Type B pancreatic cell (in vitro differentiated cells): ENCODE results near the gene PCDHGA3. TPM values are rescaled to one million over a fixed set of nuclear protein-coding genes. Genes with fewer than 3 reads are reported as not detected.
A peak's percentile ranks its signal among the peaks of the same experiment; 100 is the strongest.
"Not testable (repeated sequence)": the region's sequence is repeated elsewhere in the genome, so short reads cannot be mapped to it uniquely, and the experiment has no call there.

Experiments
- DNase-seq: peaks from one replicate; pipeline ENCODE4 v3.0.0; 2021; ENCODE audit warnings: mixed read lengths; ENCODE audit not compliant: unreplicated experiment; ENCODE audit errors: extremely low spot score
- H3K27ac Mint-ChIP-seq: 2 replicates; pipeline ENCODE4 v1.8.0; 2021; ENCODE audit warnings: mild to moderate bottlenecking, mixed read lengths
- H3K27me3 Mint-ChIP-seq: 2 replicates; pipeline ENCODE4 v1.8.0; 2021; ENCODE audit warnings: mixed read lengths
- H3K36me3 Mint-ChIP-seq: 2 replicates; pipeline ENCODE4 v1.8.0; 2021; ENCODE audit warnings: mixed read lengths
- H3K4me1 Mint-ChIP-seq: one replicate; pipeline ENCODE4 v1.8.0; 2021; ENCODE audit warnings: mixed read lengths; ENCODE audit not compliant: unreplicated experiment
- H3K4me3 Mint-ChIP-seq: 2 replicates; pipeline ENCODE4 v1.8.0; 2021; ENCODE audit warnings: mild to moderate bottlenecking, mixed read lengths
- H3K9me3 Mint-ChIP-seq: 2 replicates; pipeline ENCODE4 v1.8.0; 2021; ENCODE audit warnings: mixed read lengths
- long read RNA-seq: library from polyadenylated mRNA; unstranded; transcript quantifications from one replicate; pipeline ENCODE4 v2.0.0, GENCODE V29; 2020
- total RNA-seq: library from RNA; stranded (reverse); gene quantifications from 2 replicates; pipeline ENCODE4 v1.2.1, GENCODE V29; 2021; ENCODE audit warnings: low replicate concordance
- TF ChIP-seq, protein P1 (sequence below): fragments of 200-600 bp; sonication (generic); conservative IDR thresholded peaks from 2 replicates; pipeline ENCODE4 v1.5.0; 2021; ENCODE audit warnings: antibody characterized with exemption, mild to moderate bottlenecking

PCDHGA3 gene
- total RNA-seq, result 0.27 and 2.3 TPM in 2 replicates
- long read RNA-seq, partial matches to known transcripts, result 0 of 1 reads
- long read RNA-seq, other reads (novel, unspliced or antisense), result 0 of 1 reads

DNA sequence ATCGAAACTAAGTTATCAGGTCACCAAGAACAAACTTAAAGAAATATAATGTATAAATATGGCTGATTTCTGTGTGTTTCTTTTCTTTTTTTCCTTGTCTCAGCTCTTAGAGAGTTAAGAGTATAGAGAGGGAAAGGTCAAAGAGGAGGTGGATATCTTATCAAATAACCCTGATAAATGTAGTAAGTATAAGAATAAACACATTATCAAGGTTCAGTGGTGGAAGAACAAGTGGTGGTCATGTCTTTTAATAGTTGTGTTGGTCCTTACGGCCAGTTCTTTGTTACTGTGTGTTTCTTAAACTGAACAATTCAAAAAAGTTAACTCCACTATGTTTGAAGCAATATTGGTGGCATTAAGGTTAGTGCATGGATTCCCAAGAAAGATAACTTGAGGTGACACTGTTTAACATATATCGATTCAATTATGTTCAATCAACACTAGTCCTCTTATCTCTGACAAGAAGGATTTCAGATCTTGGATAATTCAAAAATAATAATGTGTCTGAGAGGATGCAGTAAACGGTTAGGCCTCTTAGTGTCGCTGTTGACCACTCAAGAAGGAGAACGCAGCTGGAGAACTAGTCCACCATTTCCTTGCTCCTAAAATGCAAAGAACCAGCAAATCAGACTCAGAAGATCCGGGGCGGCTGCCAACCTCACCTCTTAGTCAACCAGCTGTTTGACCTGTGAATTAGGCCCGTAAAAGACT lies at the start of gene PCDHGA3:
Gene PCDHGA3 (plus strand): TSS at position 588 of the 711 bp plus-strand sequence. CDS start 205 bp downstream, outside the sequence.
- Mint-ChIP-seq H3K9me3 (peaks cover 16% of the 10 kb centered on the region), H3K27ac (no peak within 1 kb of the TSS), H3K27me3 (no peaks in the 10 kb centered on the region), H3K36me3 (no peaks in the 10 kb centered on the region), H3K4me1 (no peaks in the 10 kb centered on the region), H3K4me3 (peak within 1 kb of the TSS; percentile 84)
- TF ChIP-seq, protein P1, sequence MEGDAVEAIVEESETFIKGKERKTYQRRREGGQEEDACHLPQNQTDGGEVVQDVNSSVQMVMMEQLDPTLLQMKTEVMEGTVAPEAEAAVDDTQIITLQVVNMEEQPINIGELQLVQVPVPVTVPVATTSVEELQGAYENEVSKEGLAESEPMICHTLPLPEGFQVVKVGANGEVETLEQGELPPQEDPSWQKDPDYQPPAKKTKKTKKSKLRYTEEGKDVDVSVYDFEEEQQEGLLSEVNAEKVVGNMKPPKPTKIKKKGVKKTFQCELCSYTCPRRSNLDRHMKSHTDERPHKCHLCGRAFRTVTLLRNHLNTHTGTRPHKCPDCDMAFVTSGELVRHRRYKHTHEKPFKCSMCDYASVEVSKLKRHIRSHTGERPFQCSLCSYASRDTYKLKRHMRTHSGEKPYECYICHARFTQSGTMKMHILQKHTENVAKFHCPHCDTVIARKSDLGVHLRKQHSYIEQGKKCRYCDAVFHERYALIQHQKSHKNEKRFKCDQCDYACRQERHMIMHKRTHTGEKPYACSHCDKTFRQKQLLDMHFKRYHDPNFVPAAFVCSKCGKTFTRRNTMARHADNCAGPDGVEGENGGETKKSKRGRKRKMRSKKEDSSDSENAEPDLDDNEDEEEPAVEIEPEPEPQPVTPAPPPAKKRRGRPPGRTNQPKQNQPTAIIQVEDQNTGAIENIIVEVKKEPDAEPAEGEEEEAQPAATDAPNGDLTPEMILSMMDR, result peak; percentile 39
- no peak for DNase-seq

DNA sequence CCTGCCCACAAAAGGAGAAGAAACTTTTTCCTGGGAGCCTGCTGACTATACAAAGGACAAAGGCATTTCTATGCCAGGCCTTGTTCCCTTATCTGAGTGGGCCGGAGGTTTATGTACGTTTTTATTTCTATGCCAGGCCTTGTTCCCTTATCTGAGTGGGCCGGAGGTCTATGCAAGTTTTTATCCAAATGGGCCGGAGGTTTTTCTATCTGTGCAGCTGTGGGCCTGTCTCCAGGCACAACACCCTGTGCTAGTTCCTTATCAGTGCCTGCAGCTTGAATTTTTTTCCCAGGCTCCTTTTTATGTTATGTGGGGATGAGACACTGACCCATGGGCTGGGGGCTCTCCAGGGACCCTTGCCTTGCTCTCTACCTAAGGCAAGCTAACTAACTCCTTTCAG lies 45.3 kb upstream of the PCDHGA3 start:
- DNase-seq, result no peak
- H3K36me3 Mint-ChIP-seq, result peaks cover 21% of the 10 kb centered on the region
- H3K27me3 Mint-ChIP-seq, result no peaks in the 10 kb centered on the region
- H3K4me1 Mint-ChIP-seq, result no peaks in the 10 kb centered on the region
- peaks cover 16% of the 10 kb centered on the region for H3K9me3 Mint-ChIP-seq
- TF ChIP-seq, protein P1, result no peak
- H3K27ac Mint-ChIP-seq, result no peak overlapping the region
- H3K4me3 Mint-ChIP-seq, result no peak overlapping the region

DNA sequence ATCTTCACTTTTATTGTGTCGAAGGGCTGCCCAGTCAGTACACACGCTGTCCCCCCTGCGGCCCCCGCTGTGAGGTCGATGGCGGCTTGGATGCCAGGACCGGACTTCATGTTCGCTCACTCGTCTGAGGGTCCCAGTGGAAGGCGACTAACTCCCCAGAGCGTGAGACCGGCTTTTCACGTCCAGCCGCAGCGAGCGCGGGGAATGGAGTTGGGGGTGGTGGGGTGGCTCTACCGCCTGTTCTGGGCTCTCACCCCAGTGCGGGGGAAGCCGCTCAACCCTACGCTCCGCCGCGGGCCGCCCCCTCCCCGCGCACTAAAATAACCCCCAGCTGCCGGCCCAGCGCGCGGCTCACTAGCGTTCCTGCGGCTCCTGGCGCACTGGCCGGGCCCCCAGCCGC lies 39.9 kb upstream of the PCDHGA3 start, which contains the start of gene SLC25A2:
Gene SLC25A2 (minus strand): TSS at position 294 of the 400 bp plus-strand sequence. CDS start 184 bp downstream, at position 110.
- Mint-ChIP-seq H3K36me3 (peaks cover 16% of the 10 kb centered on the region), H3K27ac (no peak within 1 kb of the TSS), H3K4me3 (no peak within 1 kb of the TSS), H3K27me3 (no peaks in the 10 kb centered on the region), H3K4me1 (no peaks in the 10 kb centered on the region), H3K9me3 (peaks cover 7% of the 10 kb centered on the region)
- DNase-seq, result no peak
- TF ChIP-seq, protein P1, result no peak

DNA sequence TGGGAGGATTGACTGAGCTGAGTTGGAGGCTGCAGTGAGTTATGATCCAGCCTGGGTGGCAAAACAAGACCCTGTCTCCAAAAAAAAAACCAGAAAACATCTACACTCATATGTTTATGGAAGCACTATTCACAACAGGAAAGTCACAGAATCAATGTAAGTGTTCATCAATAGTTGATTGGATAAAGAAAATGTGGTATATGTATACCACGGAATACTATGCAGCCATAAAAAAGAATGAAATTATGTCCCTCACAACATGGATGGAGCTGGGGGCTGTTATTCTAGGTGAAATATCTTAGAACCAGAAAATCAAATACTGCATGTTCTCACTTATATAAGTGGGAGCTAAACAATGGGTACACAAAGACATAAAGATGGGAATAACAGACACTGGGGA lies 37.0 kb upstream of the PCDHGA3 start:
- TF ChIP-seq, protein P1, result no peak
- Mint-ChIP-seq H3K27ac (no peak overlapping the region), H3K36me3 (peaks cover 23% of the 10 kb centered on the region), H3K27me3 (no peaks in the 10 kb centered on the region), H3K4me3 (no peak overlapping the region), H3K4me1 (no peaks in the 10 kb centered on the region), H3K9me3 (peaks cover 15% of the 10 kb centered on the region)
- DNase-seq, result no peak

DNA sequence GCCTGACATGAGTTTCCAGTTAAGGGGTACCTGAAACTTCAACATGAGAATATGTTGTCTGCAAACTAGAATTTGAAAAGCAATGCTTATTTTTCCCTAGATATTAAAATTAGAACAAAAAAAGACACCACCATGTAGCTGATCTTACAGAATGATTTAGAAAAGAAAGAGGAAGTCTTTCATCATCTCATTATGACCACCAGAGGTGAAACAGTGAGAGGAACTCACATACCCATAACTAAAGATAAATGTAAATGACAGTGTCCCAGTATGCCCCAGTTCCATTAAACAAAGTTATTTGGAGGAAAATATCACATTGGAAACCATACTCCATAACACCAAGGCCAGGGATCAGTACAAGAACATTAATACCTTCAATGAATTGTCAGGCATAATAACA lies 29.9 kb upstream of the PCDHGA3 start:
- Mint-ChIP-seq H3K4me1 (no peaks in the 10 kb centered on the region), H3K4me3 (no peak overlapping the region), H3K27ac (no peak overlapping the region), H3K9me3 (peaks cover 42% of the 10 kb centered on the region), H3K36me3 (peaks cover 60% of the 10 kb centered on the region), H3K27me3 (no peaks in the 10 kb centered on the region)
- no peak for DNase-seq
- TF ChIP-seq, protein P1, result no peak

DNA sequence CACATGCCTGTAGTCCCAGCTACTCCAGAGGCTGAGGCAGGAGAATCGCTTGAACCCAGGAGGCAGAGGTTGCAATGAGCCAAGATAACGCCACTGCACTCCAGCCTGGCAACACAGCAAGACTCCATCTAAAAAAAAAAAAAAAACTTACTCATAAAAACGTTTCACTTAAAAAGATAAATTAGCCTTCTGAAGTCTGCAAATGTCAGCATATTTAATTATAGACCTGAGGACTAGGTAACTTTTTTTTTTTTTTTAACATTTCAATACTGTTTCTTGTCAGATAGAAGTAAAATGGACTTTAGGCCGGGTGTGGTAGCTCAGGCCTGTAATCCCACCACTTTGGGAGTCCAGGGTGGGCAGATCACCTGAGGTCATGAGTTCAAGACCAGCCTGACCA lies 26.7 kb upstream of the PCDHGA3 start:
- H3K27me3 Mint-ChIP-seq, H3K27ac Mint-ChIP-seq, H3K4me3 Mint-ChIP-seq, DNase-seq: not testable (repeated sequence)
- peaks cover 48% of the 10 kb centered on the region for H3K9me3 Mint-ChIP-seq
- peaks cover 72% of the 10 kb centered on the region for H3K36me3 Mint-ChIP-seq
- peaks cover 12% of the 10 kb centered on the region for H3K4me1 Mint-ChIP-seq
